Nephron progenitor cell (in vitro differentiated cells): ENCODE results near the gene PLEKHG4B.

Experiments
- DNase-seq: peaks from one replicate; pipeline ENCODE4 v3.0.0; 2021
- H3K27ac Mint-ChIP-seq: 2 replicates; pipeline ENCODE4 v1.8.0; 2021; ENCODE audit warnings: mild to moderate bottlenecking, moderate library complexity, mixed read lengths
- H3K27me3 Mint-ChIP-seq: 2 replicates; pipeline ENCODE4 v1.8.0; 2021; ENCODE audit warnings: mild to moderate bottlenecking, low read depth, mixed read lengths; ENCODE audit not compliant: poor library complexity
- H3K36me3 Mint-ChIP-seq: 2 replicates; pipeline ENCODE4 v1.8.0; 2021; ENCODE audit warnings: low read depth, mixed read lengths
- H3K4me1 Mint-ChIP-seq: 2 replicates; pipeline ENCODE4 v1.8.0; 2021; ENCODE audit warnings: mixed read lengths
- H3K4me3 Mint-ChIP-seq: 2 replicates; pipeline ENCODE4 v1.8.0; 2021; ENCODE audit warnings: mild to moderate bottlenecking, moderate library complexity, mixed read lengths
- H3K9me3 Mint-ChIP-seq: 2 replicates; pipeline ENCODE4 v1.8.0; 2021; ENCODE audit warnings: mild to moderate bottlenecking, moderate library complexity, mixed read lengths
- TF ChIP-seq, protein P1 (sequence below): fragments of 200-600 bp; sonication (generic); IDR thresholded peaks from 2 replicates; pipeline ENCODE4 v1.5.0; 2021; ENCODE audit warnings: antibody characterized with exemption

The PLEKHG4B gene

DNA sequence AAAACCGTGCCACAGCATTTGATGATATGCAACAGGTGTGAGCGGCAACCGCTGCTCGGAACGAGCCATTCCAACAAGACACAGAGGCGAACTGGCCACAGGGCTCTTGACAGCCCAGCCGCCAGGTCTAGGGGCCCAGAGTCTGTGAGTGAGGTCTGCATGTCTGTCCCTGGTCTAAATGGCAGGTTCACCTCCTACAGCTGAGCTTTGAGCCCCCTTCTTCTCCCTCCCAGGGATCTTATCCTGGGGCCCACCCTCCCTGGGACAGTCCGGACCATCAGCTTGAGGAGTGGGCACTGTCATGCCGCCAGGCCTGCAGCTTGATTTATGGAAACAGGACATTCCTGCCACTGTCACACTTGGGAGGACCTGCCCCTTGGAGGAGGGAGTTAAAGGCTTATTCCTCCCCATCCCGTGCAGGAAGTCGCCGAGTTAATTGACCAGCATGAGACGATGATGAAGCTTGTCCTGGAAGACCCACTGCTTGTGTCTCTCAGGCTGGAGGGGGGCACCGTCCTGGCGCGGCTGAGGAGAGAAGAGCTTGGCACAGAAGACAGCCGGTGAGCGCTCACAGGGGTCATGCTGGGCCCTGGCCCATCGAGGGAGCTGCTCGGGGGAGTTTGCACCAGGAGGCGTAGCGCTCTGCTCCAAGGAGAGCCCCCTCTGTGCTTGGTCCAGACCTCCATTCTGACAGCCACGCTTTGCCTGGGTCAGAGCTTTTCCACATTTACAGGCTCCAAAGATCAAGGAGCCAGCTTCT is 63.9 kb downstream of the PLEKHG4B start:
- DNase-seq: peak; percentile 37
- TF ChIP-seq, protein P1, sequence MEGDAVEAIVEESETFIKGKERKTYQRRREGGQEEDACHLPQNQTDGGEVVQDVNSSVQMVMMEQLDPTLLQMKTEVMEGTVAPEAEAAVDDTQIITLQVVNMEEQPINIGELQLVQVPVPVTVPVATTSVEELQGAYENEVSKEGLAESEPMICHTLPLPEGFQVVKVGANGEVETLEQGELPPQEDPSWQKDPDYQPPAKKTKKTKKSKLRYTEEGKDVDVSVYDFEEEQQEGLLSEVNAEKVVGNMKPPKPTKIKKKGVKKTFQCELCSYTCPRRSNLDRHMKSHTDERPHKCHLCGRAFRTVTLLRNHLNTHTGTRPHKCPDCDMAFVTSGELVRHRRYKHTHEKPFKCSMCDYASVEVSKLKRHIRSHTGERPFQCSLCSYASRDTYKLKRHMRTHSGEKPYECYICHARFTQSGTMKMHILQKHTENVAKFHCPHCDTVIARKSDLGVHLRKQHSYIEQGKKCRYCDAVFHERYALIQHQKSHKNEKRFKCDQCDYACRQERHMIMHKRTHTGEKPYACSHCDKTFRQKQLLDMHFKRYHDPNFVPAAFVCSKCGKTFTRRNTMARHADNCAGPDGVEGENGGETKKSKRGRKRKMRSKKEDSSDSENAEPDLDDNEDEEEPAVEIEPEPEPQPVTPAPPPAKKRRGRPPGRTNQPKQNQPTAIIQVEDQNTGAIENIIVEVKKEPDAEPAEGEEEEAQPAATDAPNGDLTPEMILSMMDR: no peak
- peaks cover 3% of the 10 kb centered on the region for H3K27me3 Mint-ChIP-seq
- no peak overlapping the region for H3K4me3 Mint-ChIP-seq
- no peaks in the 10 kb centered on the region for H3K9me3 Mint-ChIP-seq
- peaks cover 39% of the 10 kb centered on the region for H3K4me1 Mint-ChIP-seq
- H3K36me3 Mint-ChIP-seq: peaks cover 58% of the 10 kb centered on the region
- H3K27ac Mint-ChIP-seq: peak overlapping the region; percentile 78

DNA sequence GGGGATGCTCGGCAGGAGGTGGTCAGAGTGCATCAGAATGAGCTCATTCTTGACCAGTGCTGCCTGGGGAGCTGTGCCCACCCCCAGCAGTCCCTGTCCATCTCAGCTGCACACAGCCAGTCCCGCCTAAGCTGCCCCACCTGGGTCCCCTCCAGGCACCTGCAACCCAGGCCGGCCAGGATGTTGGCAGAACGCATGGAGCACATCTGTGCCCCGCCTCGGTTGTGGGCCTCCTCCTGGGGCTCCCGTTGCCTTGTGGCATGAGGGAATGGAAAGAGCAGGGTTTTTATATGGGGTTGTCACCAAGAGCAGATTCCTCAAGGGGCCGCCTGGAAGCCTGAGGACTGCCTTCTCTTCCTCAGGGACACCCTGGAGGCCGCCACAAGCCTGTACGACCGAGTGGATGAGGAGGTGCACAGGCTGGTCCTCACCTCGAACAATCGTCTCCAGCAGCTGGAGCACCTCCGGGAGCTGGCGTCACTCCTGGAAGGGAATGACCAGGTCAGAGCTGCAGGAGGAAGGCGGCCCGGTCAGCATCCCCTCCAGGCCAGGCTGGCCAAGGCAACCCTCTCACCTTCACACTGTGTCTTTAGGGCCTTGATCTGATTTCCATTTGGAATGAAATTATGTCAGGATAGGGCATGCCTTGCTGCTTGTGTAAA is 64.6 kb downstream of the PLEKHG4B start:
- TF ChIP-seq, protein P1: no peak
- no peak for DNase-seq
- Mint-ChIP-seq H3K27me3 (peaks cover 3% of the 10 kb centered on the region), H3K27ac (no peak overlapping the region), H3K4me3 (no peak overlapping the region), H3K9me3 (no peaks in the 10 kb centered on the region), H3K4me1 (peaks cover 41% of the 10 kb centered on the region), H3K36me3 (peaks cover 54% of the 10 kb centered on the region)

DNA sequence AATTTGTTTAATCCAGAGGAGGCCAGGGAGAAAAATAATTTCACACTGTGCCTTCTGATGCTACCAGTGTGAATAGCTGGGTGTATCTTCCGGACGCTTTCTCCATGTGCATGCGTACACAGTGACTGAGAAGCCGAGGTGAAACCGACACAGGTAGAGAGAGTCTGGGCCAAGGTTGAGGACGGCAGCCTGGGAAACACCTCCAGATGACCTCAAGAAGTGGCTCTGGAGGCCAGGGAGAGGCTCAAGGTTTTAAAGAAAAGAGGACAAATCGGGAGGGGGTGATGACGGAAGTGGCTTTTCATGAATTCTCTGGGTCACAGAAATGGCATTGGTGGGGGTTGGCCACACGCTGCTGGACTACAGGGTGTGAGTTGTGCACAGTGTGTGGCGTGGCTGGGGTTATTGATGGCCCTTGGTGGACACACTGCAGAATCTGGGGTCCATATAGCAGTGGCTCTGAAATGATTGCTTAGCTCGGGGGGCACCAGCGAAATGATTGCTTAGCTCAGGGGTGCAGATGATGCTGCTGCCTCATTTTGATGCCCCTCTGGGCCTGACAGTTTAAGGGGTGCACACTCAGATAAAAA is 65.3 kb downstream of the PLEKHG4B start:
- H3K27ac Mint-ChIP-seq: peak overlapping the region; percentile 71
- no peak for DNase-seq
- H3K36me3 Mint-ChIP-seq: peaks cover 50% of the 10 kb centered on the region
- peaks cover 41% of the 10 kb centered on the region for H3K4me1 Mint-ChIP-seq
- no peaks in the 10 kb centered on the region for H3K9me3 Mint-ChIP-seq
- TF ChIP-seq, protein P1: no peak
- H3K27me3 Mint-ChIP-seq: peaks cover 3% of the 10 kb centered on the region
- H3K4me3 Mint-ChIP-seq: no peak overlapping the region

DNA sequence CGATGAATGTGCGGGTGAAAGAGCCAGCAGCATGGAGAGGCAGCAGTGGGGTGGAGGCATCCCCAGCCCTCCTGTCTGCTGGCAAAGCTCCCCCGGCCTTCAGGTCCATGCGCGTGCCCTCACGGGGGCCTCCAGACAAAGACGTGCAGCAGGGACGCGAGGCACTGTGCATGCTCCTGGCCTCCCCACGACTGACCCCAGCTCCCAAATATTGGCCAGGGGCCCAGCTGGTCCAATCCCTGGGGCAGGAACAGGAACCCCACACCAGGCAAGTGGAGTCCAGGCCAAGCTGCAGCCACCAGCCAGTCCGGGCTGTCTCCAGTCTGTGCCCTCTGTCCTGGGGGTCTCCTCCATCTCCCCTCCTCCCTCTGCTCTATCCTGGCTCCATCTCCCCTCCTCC is 65.8 kb downstream of the PLEKHG4B start:
- H3K4me1 Mint-ChIP-seq: peaks cover 41% of the 10 kb centered on the region
- TF ChIP-seq, protein P1: no peak
- no peak for DNase-seq
- H3K27ac Mint-ChIP-seq: no peak overlapping the region
- H3K9me3 Mint-ChIP-seq: no peaks in the 10 kb centered on the region
- H3K27me3 Mint-ChIP-seq: peaks cover 3% of the 10 kb centered on the region
- peaks cover 44% of the 10 kb centered on the region for H3K36me3 Mint-ChIP-seq
- no peak overlapping the region for H3K4me3 Mint-ChIP-seq

DNA sequence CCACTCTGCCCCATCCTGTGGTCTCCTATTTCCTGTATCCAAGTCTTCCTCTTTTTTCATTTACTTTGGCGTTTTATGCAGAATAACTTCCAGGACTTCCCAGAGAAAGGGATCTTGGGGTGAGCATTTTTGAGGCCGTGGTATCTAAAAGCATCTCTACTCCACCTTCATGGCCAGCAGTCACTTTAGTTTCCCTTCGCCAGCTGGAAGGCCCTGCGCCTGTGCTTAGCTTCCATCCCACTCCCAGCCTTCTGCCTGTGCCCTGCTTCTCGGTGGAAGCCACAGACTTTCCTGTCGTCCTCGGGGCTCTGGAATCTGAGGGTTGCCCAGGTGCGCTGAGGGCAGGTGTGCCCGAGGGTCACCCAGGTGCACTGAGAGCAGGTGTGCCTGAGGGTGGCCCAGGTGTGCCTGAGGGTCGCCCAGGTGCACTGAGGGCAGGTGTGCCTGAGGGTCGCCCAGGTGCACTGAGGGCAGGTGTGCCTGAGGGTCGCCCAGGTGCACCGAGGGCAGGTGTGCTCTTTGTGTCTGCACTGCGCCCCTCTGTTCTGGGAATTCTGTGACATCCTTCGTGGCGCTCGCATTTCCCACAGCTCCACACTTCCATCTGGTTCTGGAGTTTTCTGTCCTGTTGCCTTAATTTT is 67.0 kb downstream of the PLEKHG4B start:
- TF ChIP-seq, protein P1: no peak
- Mint-ChIP-seq H3K36me3 (peaks cover 44% of the 10 kb centered on the region), H3K9me3 (peaks cover 3% of the 10 kb centered on the region), H3K27me3 (peaks cover 3% of the 10 kb centered on the region), H3K4me3 (no peak overlapping the region), H3K4me1 (peaks cover 41% of the 10 kb centered on the region), H3K27ac (peak overlapping the region; percentile 29)
- no peak for DNase-seq
